Esophagus muscularis mucosa (tissue), 4 donors: Measurements from ENCODE around the gene ILF3. TPM values are rescaled to one million over a fixed set of nuclear protein-coding genes. Genes with fewer than 3 reads are reported as not detected.

Experiments used
- DNase-seq: peaks from one replicate; pipeline ENCODE4 v3.0.0-alpha.2; 2017; ENCODE audit errors: extremely low spot score
- H3K27ac ChIP-seq, 4 donors: fragments of 200-600 bp; sonication (generic); replicated peaks in 1 of 4; 1 replicate in 3 of 4; 2 replicates in 1 of 4; pipeline ENCODE4 v1.5.1; 2016 to 2019; ENCODE audit warnings: mild to moderate bottlenecking in 1 of 4
- H3K27me3 ChIP-seq, 4 donors: fragments of 200-600 bp; sonication (generic); one replicate each; pipeline versions ENCODE4 v1.5.1 to v1.6.0; 2016 to 2019
- H3K36me3 ChIP-seq, 4 donors: fragments of 200-600 bp; sonication (generic); one replicate each; pipeline ENCODE4 v1.5.1; 2016 to 2019
- H3K4me1 ChIP-seq, 4 donors: fragments of 200-600 bp; sonication (generic); one replicate each; pipeline ENCODE4 v1.5.1; 2016 to 2019
- H3K4me3 ChIP-seq, 4 donors: fragments of 200-600 bp; sonication (generic); 1 replicate in 2 of 4; 2 replicates in 2 of 4; pipeline ENCODE4 v1.5.1; 2016 to 2019; ENCODE audit warnings: mild to moderate bottlenecking in 4 of 4, moderate library complexity in 1 of 4
- H3K9me3 ChIP-seq, 4 donors: fragments of 200-600 bp; sonication (generic); 1 replicate in 3 of 4; 2 replicates in 1 of 4; pipeline ENCODE4 v1.5.1; 2016 to 2019
- CTCF ChIP-seq, 3 experiments: fragments of 200-600 bp in 2 of 3; fragments of 450-650 bp in 1 of 3; sonication (generic) in 2 of 3; IDR thresholded peaks; one replicate each; pipeline ENCODE4 v1.5.1; 2017 to 2019; ENCODE audit warnings: antibody characterized with exemption in 3 of 3, mild to moderate bottlenecking in 2 of 3, moderate library complexity in 1 of 3
- EP300 ChIP-seq: sonication (generic); formaldehyde crosslinking; IDR thresholded peaks from one replicate; pipeline ENCODE4 v1.6.1; 2017; ENCODE audit warnings: antibody characterized with exemption
- POLR2A ChIP-seq: fragments of 450-650 bp; IDR thresholded peaks from one replicate; pipeline ENCODE4 v1.6.1; 2017; ENCODE audit warnings: antibody characterized with exemption, moderate library complexity, mild to moderate bottlenecking, low read depth
- POLR2AphosphoS5 ChIP-seq, 2 donors: sonication (generic); formaldehyde crosslinking; IDR thresholded peaks; one replicate each; pipeline ENCODE4 v1.6.1; 2017; ENCODE audit warnings: antibody characterized with exemption in 2 of 2
- WGBS: methylation state at CpG from one replicate; pipeline ENCODE4 v1.1.5; 2018; 5-methylcytosine and 5-hydroxymethylcytosine counted together
- intact Hi-C: fragments of 100-400 bp; cut with DNase I; formaldehyde crosslinking; loops from one replicate; pipeline ENCODE4 v1.15.1; 2023
- total RNA-seq, 4 donors: library from RNA; depleted of rRNA; stranded (reverse); fragments of >200 nt; gene quantifications; one replicate each; pipeline versions ENCODE4 v1.1.0 to v1.2.1, GENCODE V29; 2016

The ILF3 gene
- total RNA-seq, 4 donors from 2014 or later = 79.2 to 127 (median 102) TPM

GRCh38 chr19:10646456-10647159 lies 7.5 kb upstream of the ILF3 start:
- Histone ChIP-seq H3K4me3 (no peak overlapping the region), H3K4me1 (peaks cover 15 to 37% (median 24%) of the 10 kb centered on the region in 4 donors), H3K27me3 (no peaks in the 10 kb centered on the region), H3K9me3 (no peaks in the 10 kb centered on the region), H3K27ac (no peak overlapping the region), H3K36me3 (peaks cover 6 to 26% (median 18%) of the 10 kb centered on the region in 4 donors)
- DNase-seq = no peak
- TF ChIP-seq POLR2A (no peak), POLR2AphosphoS5 (IDR thresholded peaks at IDR 0.05) (no peak), EP300 (no peak), CTCF (IDR thresholded peaks at IDR 0.05) (no peak)
- 81% methylated on average over 12 of the region's 12 CpGs for WGBS
- intact Hi-C loops = no loop called here

GRCh38 chr19:10648360-10648759 lies 5.8 kb upstream of the ILF3 start:
- H3K27me3 ChIP-seq = no peaks in the 10 kb centered on the region
- H3K36me3 ChIP-seq = peaks cover 0 to 8% (median 6%) of the 10 kb centered on the region in 4 donors
- no peak for DNase-seq
- TF ChIP-seq CTCF (IDR thresholded peaks at IDR 0.05) (no peak), POLR2A (no peak), POLR2AphosphoS5 (IDR thresholded peaks at IDR 0.05) (no peak), EP300 (no peak)
- H3K4me3 ChIP-seq = no peak overlapping the region
- H3K27ac ChIP-seq = no peak overlapping the region
- no peaks in the 10 kb centered on the region for H3K9me3 ChIP-seq
- intact Hi-C loops = no loop called here
- 89% methylated on average over 4 of the region's 4 CpGs for WGBS
- peaks cover 26 to 44% (median 33%) of the 10 kb centered on the region in 4 donors for H3K4me1 ChIP-seq

- Histone ChIP-seq H3K36me3 (peaks cover 0 to 7% (median 0%) of the 10 kb centered on the region in 4 donors), H3K4me1 (peaks cover 27 to 38% (median 37%) of the 10 kb centered on the region in 4 donors), H3K27ac (peak overlapping the region in 1 of 4 donors; percentile 94), H3K4me3 (no peak overlapping the region), H3K9me3 (no peaks in the 10 kb centered on the region), H3K27me3 (no peaks in the 10 kb centered on the region)
- no peak for DNase-seq
- 74% methylated on average over 4 of the region's 4 CpGs for WGBS
- TF ChIP-seq EP300 (no peak), POLR2AphosphoS5 (IDR thresholded peaks at IDR 0.05) (no peak), POLR2A (no peak), CTCF (IDR thresholded peaks at IDR 0.05) (no peak)
- intact Hi-C loops = no loop called here
These were observed 2.3 kb upstream of the ILF3 start for GRCh38 chr19:10651851-10652250.

- Histone ChIP-seq H3K4me1 (peaks cover 27 to 52% (median 51%) of the 10 kb centered on the region in 4 donors), H3K4me3 (peak overlapping the region; percentile 83 to 100 (median 96)), H3K9me3 (no peaks in the 10 kb centered on the region), H3K27ac (peak overlapping the region; percentile 94 to 97 (median 96)), H3K27me3 (no peaks in the 10 kb centered on the region), H3K36me3 (peaks cover 0 to 14% (median 0%) of the 10 kb centered on the region in 4 donors)
- 0% methylated on average over 9 of the region's 18 CpGs for WGBS
- intact Hi-C loops = no loop called here
- no peak for DNase-seq
- TF ChIP-seq CTCF (IDR thresholded peaks at IDR 0.05) = peak in 1 of 3 experiments; percentile 3
- TF ChIP-seq EP300 = no peak
- TF ChIP-seq POLR2AphosphoS5 (IDR thresholded peaks at IDR 0.05) = no peak
- TF ChIP-seq POLR2A = no peak
These were observed 739 bp upstream of the ILF3 start for GRCh38 chr19:10653482-10653731.
